ENCODE data around the gene EBF3. TPM values are rescaled to one million over a fixed set of nuclear protein-coding genes. Genes with fewer than 3 reads are reported as not detected.

Gene EBF3
- total RNA-seq, 1 experiment from 2014 or later, result 0.64 TPM

DNA sequence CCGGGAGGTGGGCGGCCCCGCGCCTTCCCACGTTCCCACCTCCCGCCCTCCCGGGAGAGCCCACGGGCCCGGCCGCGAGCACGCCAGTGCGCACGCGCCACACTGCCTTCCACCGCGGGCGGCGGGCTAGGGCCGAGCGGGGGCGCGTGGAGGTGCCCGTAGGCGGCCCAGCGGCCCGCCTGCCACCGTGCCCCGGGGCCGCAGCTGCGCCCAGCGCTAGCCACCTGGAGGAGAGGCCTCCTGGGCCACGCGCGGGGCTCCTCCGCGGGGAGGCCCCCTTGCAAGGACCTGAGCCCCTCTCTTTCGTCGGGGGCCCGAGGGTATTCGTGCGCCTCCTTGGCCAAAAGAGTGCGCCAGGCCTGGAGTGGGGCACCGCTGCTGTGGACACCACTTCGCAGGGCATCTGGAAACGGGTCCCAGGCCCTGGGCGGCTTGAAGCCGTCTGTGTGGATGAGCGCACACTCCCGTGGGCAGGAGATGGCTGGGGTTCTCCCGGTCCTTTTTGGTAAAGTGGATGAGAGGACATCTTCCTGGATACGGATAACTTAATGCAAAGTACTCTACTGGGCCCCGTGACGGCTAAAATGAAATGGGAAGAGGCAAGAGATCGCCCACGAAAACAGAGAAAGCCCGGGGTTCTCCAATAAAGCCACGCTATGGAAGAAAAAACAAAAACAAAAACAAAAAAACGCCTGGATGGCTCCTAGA, 9.0 kb upstream of the EBF3 start:
- in situ Hi-C loops (cut with HindIII; ENCODE audit: low pct_unique_long_range_greater_than_20kb, low sequenced_read_pairs) (no loop called here), intact Hi-C loops (cut with micrococcal nuclease; ENCODE audit: unreplicated experiment) (loop anchor here (5.0 kb wide), 1 partner anchor 941 kb away; no protein-coding TSS in a partner anchor)
- Histone ChIP-seq H3K27ac (ENCODE audit: low read length) (no peak overlapping the region), H3K9me3 (ENCODE audit: control insufficient read depth, insufficient read depth, low read depth, low read length) (no peaks in the 10 kb centered on the region), H3K4me1 (ENCODE audit: control insufficient read depth, insufficient read depth, low read length) (peaks cover 9% of the 10 kb centered on the region), H3K4me3 (ENCODE audit: low read depth in 2 of 2, low read length in 2 of 2) (no peak overlapping the region), H3K27me3 (ENCODE audit: control insufficient read depth, insufficient read depth, low read length) (peaks cover 26% of the 10 kb centered on the region), H3K36me3 (ENCODE audit: control insufficient read depth, insufficient read depth, low read length) (no peaks in the 10 kb centered on the region)
- TF ChIP-seq, protein P1, sequence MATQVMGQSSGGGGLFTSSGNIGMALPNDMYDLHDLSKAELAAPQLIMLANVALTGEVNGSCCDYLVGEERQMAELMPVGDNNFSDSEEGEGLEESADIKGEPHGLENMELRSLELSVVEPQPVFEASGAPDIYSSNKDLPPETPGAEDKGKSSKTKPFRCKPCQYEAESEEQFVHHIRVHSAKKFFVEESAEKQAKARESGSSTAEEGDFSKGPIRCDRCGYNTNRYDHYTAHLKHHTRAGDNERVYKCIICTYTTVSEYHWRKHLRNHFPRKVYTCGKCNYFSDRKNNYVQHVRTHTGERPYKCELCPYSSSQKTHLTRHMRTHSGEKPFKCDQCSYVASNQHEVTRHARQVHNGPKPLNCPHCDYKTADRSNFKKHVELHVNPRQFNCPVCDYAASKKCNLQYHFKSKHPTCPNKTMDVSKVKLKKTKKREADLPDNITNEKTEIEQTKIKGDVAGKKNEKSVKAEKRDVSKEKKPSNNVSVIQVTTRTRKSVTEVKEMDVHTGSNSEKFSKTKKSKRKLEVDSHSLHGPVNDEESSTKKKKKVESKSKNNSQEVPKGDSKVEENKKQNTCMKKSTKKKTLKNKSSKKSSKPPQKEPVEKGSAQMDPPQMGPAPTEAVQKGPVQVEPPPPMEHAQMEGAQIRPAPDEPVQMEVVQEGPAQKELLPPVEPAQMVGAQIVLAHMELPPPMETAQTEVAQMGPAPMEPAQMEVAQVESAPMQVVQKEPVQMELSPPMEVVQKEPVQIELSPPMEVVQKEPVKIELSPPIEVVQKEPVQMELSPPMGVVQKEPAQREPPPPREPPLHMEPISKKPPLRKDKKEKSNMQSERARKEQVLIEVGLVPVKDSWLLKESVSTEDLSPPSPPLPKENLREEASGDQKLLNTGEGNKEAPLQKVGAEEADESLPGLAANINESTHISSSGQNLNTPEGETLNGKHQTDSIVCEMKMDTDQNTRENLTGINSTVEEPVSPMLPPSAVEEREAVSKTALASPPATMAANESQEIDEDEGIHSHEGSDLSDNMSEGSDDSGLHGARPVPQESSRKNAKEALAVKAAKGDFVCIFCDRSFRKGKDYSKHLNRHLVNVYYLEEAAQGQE (IDR thresholded peaks at IDR 0.05; ENCODE audit: insufficient read depth in 1 of 2, low read depth in 2 of 2, low read length in 1 of 2), result no peak
- TF ChIP-seq TCF7L2 (IDR thresholded peaks at IDR 0.05; ENCODE audit: low read depth, low read length) (no peak), POLR2AphosphoS5 (IDR thresholded peaks at IDR 0.05; ENCODE audit: low read depth, low read length) (no peak), SIN3A (IDR thresholded peaks at IDR 0.05; ENCODE audit: borderline replicate concordance, insufficient read depth, low read depth, low read length) (no peak)
- TF ChIP-seq, protein P2, sequence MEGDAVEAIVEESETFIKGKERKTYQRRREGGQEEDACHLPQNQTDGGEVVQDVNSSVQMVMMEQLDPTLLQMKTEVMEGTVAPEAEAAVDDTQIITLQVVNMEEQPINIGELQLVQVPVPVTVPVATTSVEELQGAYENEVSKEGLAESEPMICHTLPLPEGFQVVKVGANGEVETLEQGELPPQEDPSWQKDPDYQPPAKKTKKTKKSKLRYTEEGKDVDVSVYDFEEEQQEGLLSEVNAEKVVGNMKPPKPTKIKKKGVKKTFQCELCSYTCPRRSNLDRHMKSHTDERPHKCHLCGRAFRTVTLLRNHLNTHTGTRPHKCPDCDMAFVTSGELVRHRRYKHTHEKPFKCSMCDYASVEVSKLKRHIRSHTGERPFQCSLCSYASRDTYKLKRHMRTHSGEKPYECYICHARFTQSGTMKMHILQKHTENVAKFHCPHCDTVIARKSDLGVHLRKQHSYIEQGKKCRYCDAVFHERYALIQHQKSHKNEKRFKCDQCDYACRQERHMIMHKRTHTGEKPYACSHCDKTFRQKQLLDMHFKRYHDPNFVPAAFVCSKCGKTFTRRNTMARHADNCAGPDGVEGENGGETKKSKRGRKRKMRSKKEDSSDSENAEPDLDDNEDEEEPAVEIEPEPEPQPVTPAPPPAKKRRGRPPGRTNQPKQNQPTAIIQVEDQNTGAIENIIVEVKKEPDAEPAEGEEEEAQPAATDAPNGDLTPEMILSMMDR (IDR thresholded peaks at IDR 0.05), result no peak
- DNase-seq (ENCODE audit: low read depth, low spot score) (no peak), ATAC-seq (no peak)
- ChIA-PET POLR2A (no interaction called here), CTCF (no interaction called here)
- no TSS peak for BruUV-seq (replicated peaks)

DNA sequence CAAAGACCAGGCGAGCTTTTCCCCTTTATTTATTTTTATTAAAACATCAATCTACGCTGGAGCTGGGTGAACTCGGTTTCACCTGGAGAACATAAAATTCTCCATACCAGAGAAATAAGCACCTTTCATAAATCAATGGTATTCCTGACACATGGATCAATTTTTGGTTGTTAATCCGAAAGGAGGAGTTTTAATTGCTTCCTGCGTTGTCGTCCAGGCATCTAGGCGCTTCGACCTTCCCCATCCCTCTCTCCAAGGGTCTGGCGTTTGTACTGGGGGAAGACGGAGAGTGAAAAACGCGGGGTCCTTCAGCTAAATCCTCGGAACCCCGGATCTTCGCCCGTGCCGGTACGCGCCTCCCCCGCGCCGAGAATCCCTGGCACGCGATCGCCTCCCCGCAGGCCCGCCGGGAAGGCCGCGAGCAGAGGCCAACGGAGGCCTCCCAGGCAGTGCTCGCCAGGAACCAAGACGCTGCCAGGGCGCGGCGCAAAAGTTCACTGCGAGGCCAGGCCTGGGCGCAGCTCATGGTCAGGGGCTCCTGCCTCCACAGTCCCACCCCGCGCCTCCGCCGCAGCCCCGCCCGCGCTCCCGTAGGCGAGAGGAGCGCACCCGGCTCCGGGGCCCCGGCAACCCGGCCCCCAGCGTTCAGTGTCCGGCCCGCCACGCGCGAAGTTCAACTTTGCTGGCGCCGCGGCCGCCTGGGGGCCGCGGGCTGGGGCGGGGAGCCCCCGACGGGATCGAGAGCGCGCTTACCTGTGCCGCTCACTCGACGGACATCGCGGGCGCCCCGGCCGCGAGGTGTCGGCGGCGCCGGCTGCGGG, 8.3 kb upstream of the EBF3 start:
- Histone ChIP-seq H3K4me3 (ENCODE audit: low read depth in 2 of 2, low read length in 2 of 2) (peak overlapping the region in 1 of 2 experiments; percentile 20; a peak in 2 of 4 replicates), H3K27ac (ENCODE audit: low read length) (no peak overlapping the region), H3K36me3 (ENCODE audit: control insufficient read depth, insufficient read depth, low read length) (no peaks in the 10 kb centered on the region), H3K9me3 (ENCODE audit: control insufficient read depth, insufficient read depth, low read depth, low read length) (no peaks in the 10 kb centered on the region), H3K4me1 (ENCODE audit: control insufficient read depth, insufficient read depth, low read length) (peaks cover 9% of the 10 kb centered on the region), H3K27me3 (ENCODE audit: control insufficient read depth, insufficient read depth, low read length) (peaks cover 21% of the 10 kb centered on the region)
- BruUV-seq (replicated peaks), result no TSS peak
- TF ChIP-seq, protein P2 (IDR thresholded peaks at IDR 0.05), result no peak
- TF ChIP-seq TCF7L2 (IDR thresholded peaks at IDR 0.05; ENCODE audit: low read depth, low read length) (no peak), SIN3A (IDR thresholded peaks at IDR 0.05; ENCODE audit: borderline replicate concordance, insufficient read depth, low read depth, low read length) (no peak), POLR2AphosphoS5 (IDR thresholded peaks at IDR 0.05; ENCODE audit: low read depth, low read length) (no peak)
- TF ChIP-seq, protein P1 (IDR thresholded peaks at IDR 0.05; ENCODE audit: insufficient read depth in 1 of 2, low read depth in 2 of 2, low read length in 1 of 2), result no peak
- intact Hi-C loops (cut with micrococcal nuclease; ENCODE audit: unreplicated experiment), result loop anchor here (5.0 kb wide), 1 partner anchor 940 kb away; no protein-coding TSS in a partner anchor
- POLR2A ChIA-PET, result no interaction called here
- ATAC-seq (no peak), DNase-seq (ENCODE audit: low read depth, low spot score) (no peak)
- CTCF ChIA-PET, result no interaction called here
- in situ Hi-C loops (cut with HindIII; ENCODE audit: low pct_unique_long_range_greater_than_20kb, low sequenced_read_pairs), result no loop called here
